ENCODE data around the gene PCDHAC1. TPM values are rescaled to one million over a fixed set of nuclear protein-coding genes. Genes with fewer than 3 reads are reported as not detected.

PCDHAC1 gene
- polyA plus RNA-seq, 1 of the 3 experiments (the other 2 are of a cell fraction) = 0.08 TPM

GRCh38 chr5:140962190-140962589, 36.1 kb downstream of the PCDHAC1 start:
- Histone ChIP-seq H4K20me1 (ENCODE audit: insufficient read depth) (no peaks in the 10 kb centered on the region), H3F3A (replicated peaks; ENCODE audit: insufficient read depth) (no peaks in the 10 kb centered on the region), H3K9me3 (no peaks in the 10 kb centered on the region), H3K79me2 (ENCODE audit: insufficient read depth) (no peaks in the 10 kb centered on the region), H3K4me3 (ENCODE audit: low read depth in 2 of 2, low read length in 1 of 2) (no peak overlapping the region), H3K9ac (no peak overlapping the region), H2AFZ (ENCODE audit: low read depth) (no peak overlapping the region), H3K36me3 (replicated peaks in 1 of 2; ENCODE audit: control insufficient read depth in 1 of 2, insufficient read depth in 2 of 2, low read length in 1 of 2) (no peaks in the 10 kb centered on the region), H3K9me2 (no peaks in the 10 kb centered on the region), H3K27me3 (ENCODE audit: insufficient read depth) (no peaks in the 10 kb centered on the region), H3K4me1 (ENCODE audit: control insufficient read depth in 1 of 2, insufficient read depth in 2 of 2, low read depth in 1 of 2, low read length in 1 of 2) (peaks cover 8 to 12% of the 10 kb centered on the region in 2 experiments; a peak in 3 of 4 replicates), H3K4me2 (no peak overlapping the region), H3K27ac (ENCODE audit: low read depth in 2 of 2, low read length in 1 of 2) (no peak overlapping the region)
- DNase-seq = no peak
- ChIA-PET CTCF (interaction anchor here (1.1 to 2.7 kb wide), 3 partner anchors 36 to 87 kb away, joined by 4 to 21 read pairs (median 5); partner anchors contain the start of genes PCDHA12 and PCDHAC1), POLR2A (no interaction called here)
- TF ChIP-seq ZBTB33 (IDR thresholded peaks at IDR 0.05; ENCODE audit: borderline replicate concordance, low read depth) = no peak
- TF ChIP-seq YY1 (IDR thresholded peaks at IDR 0.05; ENCODE audit: low read depth) = no peak
- no peak for TF ChIP-seq TCF12 (IDR thresholded peaks at IDR 0.05)
- no peak for TF ChIP-seq RCOR1 (IDR thresholded peaks at IDR 0.05; ENCODE audit: low read length)
- no peak for TF ChIP-seq PBX3 (IDR thresholded peaks at IDR 0.05)
- TF ChIP-seq USF1 (IDR thresholded peaks at IDR 0.05; ENCODE audit: borderline replicate concordance, low read depth) = no peak
- TF ChIP-seq JUND (IDR thresholded peaks at IDR 0.05) = no peak
- TF ChIP-seq FOXJ3 (CRISPR knock-in tag; IDR thresholded peaks at IDR 0.05) = no peak
- TF ChIP-seq TEAD4 (IDR thresholded peaks at IDR 0.05; ENCODE audit: borderline replicate concordance, insufficient read depth) = no peak
- TF ChIP-seq RAD21 (IDR thresholded peaks at IDR 0.05; ENCODE audit: low read length) = no peak
- TF ChIP-seq EZH2phosphoT487 (IDR thresholded peaks at IDR 0.05; ENCODE audit: borderline replicate concordance, low read depth) = no peak
- no peak for TF ChIP-seq FOXM1 (IDR thresholded peaks at IDR 0.05; ENCODE audit: low read depth)
- TF ChIP-seq IRF3 (IDR thresholded peaks at IDR 0.05; ENCODE audit: low read depth, low read length) = no peak
- TF ChIP-seq TAF1 (IDR thresholded peaks at IDR 0.05; ENCODE audit: borderline replicate concordance, low read depth, low read length) = no peak
- no peak for TF ChIP-seq MXI1 (IDR thresholded peaks at IDR 0.05; ENCODE audit: low read depth, low read length)
- 46% methylated on average over 1 of the region's 1 CpG for WGBS (ENCODE audit: low lambda C conversion rate)
